Colonic mucosa (tissue), 4 donors: ENCODE data around the gene TASL. TPM values are rescaled to one million over a fixed set of nuclear protein-coding genes. Genes with fewer than 3 reads are reported as not detected.

Experiments used
- DNase-seq: peaks from one replicate; pipeline ENCODE4 v3.0.0-alpha.2; 2020
- H3K27ac ChIP-seq: fragments of 200-600 bp; one replicate; pipeline ENCODE4 v1.8.0; 2021
- H3K27me3 ChIP-seq: fragments of 200-600 bp; one replicate; pipeline ENCODE4 v1.8.0; 2021
- H3K36me3 ChIP-seq: fragments of 200-600 bp; one replicate; pipeline ENCODE4 v1.8.0; 2021
- H3K4me1 ChIP-seq: fragments of 200-600 bp; one replicate; pipeline ENCODE4 v1.8.0; 2021; ENCODE audit warnings: mild to moderate bottlenecking
- H3K4me3 ChIP-seq: fragments of 200-600 bp; one replicate; pipeline ENCODE4 v1.8.0; 2021
- H3K9ac ChIP-seq, 2 donors: one replicate each; pipeline ENCODE4 v1.7.0; 2013; ENCODE audit warnings: control low read depth in 2 of 2, low read depth in 2 of 2, low read length in 2 of 2
- H3K9me3 ChIP-seq: fragments of 200-600 bp; one replicate; pipeline ENCODE4 v1.8.0; 2021
- CTCF ChIP-seq: fragments of 200-600 bp; IDR thresholded peaks from one replicate; pipeline ENCODE4 v1.8.0; 2022; ENCODE audit warnings: antibody characterized with exemption, mild to moderate bottlenecking
- intact Hi-C: fragments of 100-400 bp; cut with DNase I; formaldehyde crosslinking; loops from one replicate; pipeline ENCODE4 v1.14.1; 2022
- total RNA-seq, 2 donors: library from RNA; stranded (reverse); fragmentation: NEBNext Ultra II Directional in 1 of 2; extraction: Animal tissue kit (Norgen Biotek cat#: 25700) in 1 of 2; gene quantifications; one replicate each; pipeline ENCODE4 v1.2.1, GENCODE V29; 2021
- donor health status: healthy.
- donor health status: DM: no; HTN: no; CAD: no.
- donor health status: DM: no; HTN: no; CAD: no.

The TASL gene
- total RNA-seq, 2 donors from 2014 or later, result 0.49 to 1.1 TPM

GRCh38 chrX:30561191-30561590, 16.4 kb downstream of the TASL start:
- H3K36me3 ChIP-seq, result no peaks in the 10 kb centered on the region
- no peaks in the 10 kb centered on the region for H3K4me1 ChIP-seq
- no peaks in the 10 kb centered on the region for H3K9me3 ChIP-seq
- H3K4me3 ChIP-seq, result no peak overlapping the region
- no peak for TF ChIP-seq CTCF
- H3K9ac ChIP-seq, result no peak overlapping the region
- H3K27ac ChIP-seq, result no peak overlapping the region
- H3K27me3 ChIP-seq, result no peaks in the 10 kb centered on the region
- no peak for DNase-seq
- intact Hi-C loops, result no loop called here

- H3K9me3 ChIP-seq, result no peaks in the 10 kb centered on the region
- no peak for DNase-seq
- H3K36me3 ChIP-seq, result no peaks in the 10 kb centered on the region
- H3K27me3 ChIP-seq, result no peaks in the 10 kb centered on the region
- H3K27ac ChIP-seq, result no peak overlapping the region
- no peak for TF ChIP-seq CTCF
- intact Hi-C loops, result no loop called here
- no peak overlapping the region for H3K9ac ChIP-seq
- H3K4me3 ChIP-seq, result no peak overlapping the region
- no peaks in the 10 kb centered on the region for H3K4me1 ChIP-seq
Measured at GRCh38 chrX:30538271-30538670, 39.3 kb downstream of the TASL start.

- no peak for DNase-seq
- no peak overlapping the region for H3K4me3 ChIP-seq
- H3K36me3 ChIP-seq, result no peaks in the 10 kb centered on the region
- H3K4me1 ChIP-seq, result no peaks in the 10 kb centered on the region
- TF ChIP-seq CTCF, result no peak
- no peak overlapping the region for H3K27ac ChIP-seq
- no peak overlapping the region for H3K9ac ChIP-seq
- H3K27me3 ChIP-seq, result no peaks in the 10 kb centered on the region
- H3K9me3 ChIP-seq, result no peaks in the 10 kb centered on the region
- intact Hi-C loops, result no loop called here
Measured at GRCh38 chrX:30533835-30534234, 43.7 kb downstream of the TASL start.

- Histone ChIP-seq H3K4me3 (no peak overlapping the region), H3K27me3 (no peaks in the 10 kb centered on the region), H3K9ac (no peak overlapping the region), H3K36me3 (no peaks in the 10 kb centered on the region), H3K27ac (no peak overlapping the region), H3K4me1 (no peaks in the 10 kb centered on the region), H3K9me3 (no peaks in the 10 kb centered on the region)
- TF ChIP-seq CTCF, result no peak
- no peak for DNase-seq
- intact Hi-C loops, result no loop called here
Measured at GRCh38 chrX:30533266-30533665, 44.3 kb downstream of the TASL start.

- no peaks in the 10 kb centered on the region for H3K27me3 ChIP-seq
- TF ChIP-seq CTCF, result no peak
- intact Hi-C loops, result no loop called here
- no peak overlapping the region for H3K9ac ChIP-seq
- DNase-seq, result no peak
- H3K4me1 ChIP-seq, result no peaks in the 10 kb centered on the region
- no peak overlapping the region for H3K27ac ChIP-seq
- H3K36me3 ChIP-seq, result no peaks in the 10 kb centered on the region
- no peaks in the 10 kb centered on the region for H3K9me3 ChIP-seq
- H3K4me3 ChIP-seq, result no peak overlapping the region
Measured at GRCh38 chrX:30530606-30531005, 47.0 kb downstream of the TASL start.

GRCh38 chrX:30525732-30526131, 51.8 kb downstream of the TASL start:
- no peak for TF ChIP-seq CTCF
- H3K27ac ChIP-seq, result no peak overlapping the region
- H3K4me1 ChIP-seq, result no peaks in the 10 kb centered on the region
- no peaks in the 10 kb centered on the region for H3K9me3 ChIP-seq
- DNase-seq, result no peak
- no peaks in the 10 kb centered on the region for H3K36me3 ChIP-seq
- no peak overlapping the region for H3K4me3 ChIP-seq
- H3K27me3 ChIP-seq, result no peaks in the 10 kb centered on the region
- H3K9ac ChIP-seq, result no peak overlapping the region
- intact Hi-C loops, result no loop called here
